AG04449 (cell line): ENCODE results near the gene MAML2.
A peak's percentile ranks its signal among the peaks of the same experiment; 100 is the strongest.

Source experiments
- CTCF ChIA-PET: fragments of 350-600 bp; formaldehyde crosslinking; extraction: SDS; loops from one replicate; lab custom pipeline; 2021; ENCODE audit warnings: antibody characterized with exemption; lab: Yijun Ruan, JAX
- POLR2A ChIA-PET: fragments of 400-600, 350-600 bp; formaldehyde crosslinking; extraction: SDS; loops from one replicate; lab custom pipeline; 2020; ENCODE audit warnings: antibody characterized with exemption, inconsistent platforms; lab: Yijun Ruan, JAX
- DNase-seq: peaks from one replicate; pipeline ENCODE4 v3.0.0-alpha.2; 2010; ENCODE audit warnings: low read depth, low spot score
- H3K4me3 ChIP-seq: 2 replicates; pipeline ENCODE4 v1.5.1; 2011; ENCODE audit warnings: low read depth, mild to moderate bottlenecking, control low read depth, low read length
- CTCF ChIP-seq: IDR thresholded peaks from one replicate; pipeline ENCODE4 v1.5.1; 2011; ENCODE audit warnings: mild to moderate bottlenecking, moderate library complexity, low read length, control low read depth, inconsistent platforms; ENCODE audit not compliant: insufficient read depth; ENCODE audit errors: missing control alignments

Gene MAML2

GRCh38 chr11:96306071-96306470 is 36.9 kb downstream of the MAML2 start:
- peak overlapping the region; percentile 29; the same call in 1 of the 2 replicates for H3K4me3 ChIP-seq
- POLR2A ChIA-PET, result no interaction called here
- CTCF ChIA-PET, result interaction anchor here (0.8 kb wide), 2 partner anchors 26 to 251 kb away, joined by 4 read pairs; no protein-coding TSS in a partner anchor

DNA sequence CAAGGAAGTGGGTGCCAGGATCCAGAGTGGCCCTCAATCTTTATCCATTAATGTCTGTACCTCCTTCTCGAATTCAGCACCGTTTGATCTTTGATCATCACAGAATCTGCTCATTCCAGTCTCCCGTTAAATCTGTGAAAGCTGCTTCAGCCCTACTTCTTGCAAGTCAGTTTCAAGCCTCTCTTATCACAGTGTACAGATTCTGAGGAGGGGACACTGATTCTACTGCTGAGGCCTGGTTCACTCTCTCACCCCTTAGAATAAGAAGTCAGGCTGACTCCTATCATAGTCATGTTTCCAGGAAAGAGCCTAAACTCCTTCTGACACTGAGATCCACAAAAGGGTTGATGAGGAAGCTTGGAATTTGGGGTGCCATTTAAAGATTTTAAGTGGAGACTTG is 39.0 kb downstream of the MAML2 start:
- ChIA-PET POLR2A (no interaction called here), CTCF (interaction anchor here (2.1 kb wide), 1 partner anchor 40 kb away, joined by 7 read pairs; the partner anchor contains the start of gene MAML2)
- DNase-seq, result no peak
- no peak for TF ChIP-seq CTCF
- no peak overlapping the region for H3K4me3 ChIP-seq

More at GRCh38 chr11:96306071-96306470, 36.9 kb downstream of the MAML2 start:
- TF ChIP-seq CTCF, result no peak
- DNase-seq, result no peak

- POLR2A ChIA-PET, result interaction anchor here (0.6 to 0.8 kb wide), 2 partner anchors 24 to 65 kb away, joined by 3 read pairs; no protein-coding TSS in a partner anchor
- CTCF ChIA-PET, result interaction anchor here (2.1 to 2.6 kb wide), 2 partner anchors 16 to 40 kb away, joined by 6 to 7 read pairs; partner anchors contain the start of gene MAML2
- H3K4me3 ChIP-seq, result no peak overlapping the region
- DNase-seq, result no peak
- no peak for TF ChIP-seq CTCF
Measured at GRCh38 chr11:96303064-96303463, 39.9 kb downstream of the MAML2 start.

DNA sequence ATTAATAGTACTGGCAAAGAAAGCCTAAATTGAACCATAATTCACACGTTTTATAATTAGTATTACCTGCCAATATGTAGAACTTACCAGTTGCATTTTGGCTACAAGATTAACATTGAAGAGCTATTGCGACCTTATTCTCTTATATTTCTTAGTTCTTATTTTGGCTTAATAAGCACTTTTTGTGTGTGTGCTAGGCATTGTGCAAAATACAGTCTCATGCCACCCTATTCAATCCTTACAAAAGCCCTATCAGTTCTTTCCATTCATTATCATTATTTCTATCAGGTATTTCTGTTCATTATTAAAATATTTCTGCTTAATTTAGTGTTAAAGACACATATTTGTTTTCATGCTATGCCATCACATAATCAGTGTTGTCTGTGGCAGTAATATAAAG is 41.2 kb downstream of the MAML2 start:
- no peak for TF ChIP-seq CTCF
- ChIA-PET CTCF (interaction anchor here (2.6 kb wide), 1 partner anchor 15 kb away, joined by 6 read pairs; no protein-coding TSS in a partner anchor), POLR2A (no interaction called here)
- DNase-seq, result no peak
- H3K4me3 ChIP-seq, result no peak overlapping the region

DNA sequence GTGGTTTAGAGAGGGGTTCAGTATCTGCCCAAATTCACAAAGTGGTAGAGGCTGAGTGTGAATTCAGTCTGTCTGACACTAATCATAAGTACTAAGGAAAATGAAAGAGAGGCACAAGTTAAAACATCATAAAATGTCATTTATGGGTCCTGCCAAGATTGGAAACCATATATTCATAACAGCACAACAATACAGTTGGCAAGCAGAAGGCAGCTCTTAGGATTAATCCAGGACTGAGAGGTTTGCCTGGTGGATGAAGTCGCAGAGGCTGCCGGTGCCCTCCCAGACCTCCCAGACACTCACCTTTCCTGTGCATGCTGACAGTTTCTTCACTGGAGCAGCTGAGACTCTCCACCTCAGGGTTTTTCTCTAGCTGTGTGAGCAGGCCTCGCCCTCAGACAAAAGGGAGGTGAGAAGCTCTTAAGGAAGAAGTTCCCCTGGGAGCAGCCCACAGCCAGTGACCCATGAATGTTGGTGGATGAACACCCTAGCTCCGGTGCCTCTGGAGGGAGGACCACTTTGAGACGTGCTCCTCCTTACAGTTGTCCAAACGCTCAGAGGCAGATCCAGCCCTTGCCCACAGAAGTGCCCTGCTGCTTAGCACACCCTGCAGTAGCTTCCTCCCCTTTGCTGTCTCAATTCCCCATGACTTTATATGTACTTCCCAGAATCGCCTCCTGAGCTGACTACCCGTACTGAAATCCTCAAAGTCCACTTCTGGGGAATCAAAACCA is 43.7 kb downstream of the MAML2 start:
- no peak for TF ChIP-seq CTCF
- H3K4me3 ChIP-seq, result no peak overlapping the region
- ChIA-PET POLR2A (no interaction called here), CTCF (interaction anchor here (1.2 kb wide), 1 partner anchor 15 kb away, joined by 3 read pairs; no protein-coding TSS in a partner anchor)
- DNase-seq, result no peak

DNA sequence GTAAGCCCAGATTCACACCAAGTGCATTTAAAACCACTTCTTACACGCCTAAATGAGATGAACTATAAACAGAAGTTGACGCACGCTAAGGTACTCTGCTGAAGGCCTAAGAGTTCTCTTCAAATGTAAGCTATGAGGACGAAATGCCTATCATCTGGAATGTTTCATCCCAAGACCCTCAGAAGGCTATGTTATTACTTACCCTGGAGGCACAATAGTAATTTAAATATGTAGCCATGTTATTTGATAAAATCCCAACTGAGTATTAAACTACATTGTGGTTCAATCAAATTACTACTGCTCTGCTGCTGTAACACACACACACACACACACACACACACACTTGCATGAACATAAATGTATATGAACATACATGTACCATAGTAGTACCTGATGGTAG is 47.6 kb downstream of the MAML2 start:
- TF ChIP-seq CTCF, result no peak
- no peak for DNase-seq
- CTCF ChIA-PET, result interaction anchor here (2.3 kb wide), 1 partner anchor 47 kb away, joined by 8 read pairs; the partner anchor contains the start of gene MAML2
- POLR2A ChIA-PET, result no interaction called here
- H3K4me3 ChIP-seq, result no peak overlapping the region
